ENCODE measurements around the gene IPP. TPM values are rescaled to one million over a fixed set of nuclear protein-coding genes. Genes with fewer than 3 reads are reported as not detected.

The IPP gene
- total RNA-seq, result 13.7 and 16.0 TPM in 2 replicates

DNA sequence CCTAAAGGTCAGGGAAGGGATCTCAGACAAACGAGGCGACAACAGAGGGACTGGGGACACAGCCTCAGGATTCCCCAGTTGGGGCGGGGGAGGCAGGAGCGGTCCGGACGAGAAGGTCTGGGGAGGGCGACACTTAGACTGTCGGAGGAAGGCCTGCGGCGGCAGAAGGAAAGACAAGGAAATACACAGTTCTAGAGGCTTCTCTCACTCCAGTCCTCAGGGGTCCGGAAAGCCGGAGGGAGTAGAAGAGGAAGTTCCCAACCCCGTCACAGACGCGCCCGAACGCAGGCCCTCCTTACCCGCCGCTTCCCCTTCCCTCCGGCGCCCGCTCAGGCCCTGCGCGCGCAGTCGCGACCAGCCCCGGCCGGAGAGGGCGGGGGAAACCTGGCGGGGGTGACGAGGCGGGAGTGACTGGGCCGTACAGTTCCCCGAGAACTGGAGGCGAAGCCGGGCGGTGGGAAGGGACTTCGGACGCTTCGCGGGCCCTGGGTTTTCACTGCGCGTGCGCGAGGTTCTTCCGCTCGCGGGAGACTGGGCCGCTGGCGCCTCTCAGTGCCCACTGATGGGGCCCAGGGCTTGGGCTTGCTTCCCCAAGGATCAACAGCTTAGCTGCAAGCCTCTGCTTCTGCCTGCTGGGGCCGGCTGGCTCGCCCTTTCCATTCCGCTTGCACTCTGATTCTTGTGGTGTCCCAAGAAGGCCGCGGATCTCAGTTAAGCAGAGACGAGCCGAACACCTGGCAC is at the start of gene IPP:
IPP (minus strand) TSS at position 356 of the 741 bp plus-strand sequence. CDS start 4,242 bp downstream, outside the sequence.

DNA sequence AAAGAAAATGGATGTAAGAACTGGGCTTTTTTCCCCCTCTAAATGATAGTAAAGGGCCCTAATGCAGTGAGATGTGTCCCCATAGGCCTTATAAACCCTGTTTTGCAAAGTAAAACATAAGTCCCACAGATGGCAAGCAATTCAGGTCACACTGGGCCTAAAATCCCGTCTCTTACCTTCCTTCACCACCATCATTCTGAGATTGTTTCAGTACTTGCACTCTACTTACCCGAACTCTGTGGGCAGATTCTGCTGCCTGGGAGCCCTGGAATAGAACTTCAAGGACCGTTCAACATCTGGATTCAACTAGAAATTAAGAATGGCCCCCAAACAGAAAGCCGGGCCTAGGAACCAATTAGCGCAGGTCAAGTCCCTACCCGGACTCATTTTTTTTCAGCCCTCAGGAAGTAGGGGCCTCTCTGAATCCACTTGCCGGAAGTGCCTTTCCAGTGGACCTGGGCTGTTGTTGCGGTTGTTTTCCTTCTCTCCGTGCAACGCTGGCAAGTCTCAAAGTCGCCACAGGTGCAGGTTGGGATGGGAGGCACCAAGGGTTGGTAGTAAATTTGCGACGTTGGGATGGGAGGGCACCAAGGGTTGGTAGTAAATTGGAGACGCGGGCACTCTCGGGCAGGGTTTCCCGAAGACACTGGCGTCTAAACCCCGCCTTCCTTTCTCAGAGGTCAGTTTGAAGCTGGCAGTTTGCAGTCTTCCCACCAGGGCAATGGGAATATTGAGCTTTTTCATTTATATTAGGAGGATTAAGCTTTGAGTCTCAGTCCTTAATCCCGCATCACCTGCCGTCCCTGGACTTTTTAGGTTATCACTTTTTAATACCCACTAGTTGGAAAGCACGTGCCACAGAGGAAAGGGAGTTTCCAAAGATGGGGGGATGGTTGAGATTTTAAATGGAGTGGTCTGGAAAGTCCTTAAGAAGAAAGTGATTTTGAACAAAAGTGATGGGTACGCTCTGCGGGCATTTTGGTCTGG is 62.4 kb downstream of the IPP start, which contains the start of gene TMEM69:
TMEM69 (plus strand) TSS at position 428 of the 987 bp plus-strand sequence. CDS start 2,888 bp downstream, outside the sequence.

DNA sequence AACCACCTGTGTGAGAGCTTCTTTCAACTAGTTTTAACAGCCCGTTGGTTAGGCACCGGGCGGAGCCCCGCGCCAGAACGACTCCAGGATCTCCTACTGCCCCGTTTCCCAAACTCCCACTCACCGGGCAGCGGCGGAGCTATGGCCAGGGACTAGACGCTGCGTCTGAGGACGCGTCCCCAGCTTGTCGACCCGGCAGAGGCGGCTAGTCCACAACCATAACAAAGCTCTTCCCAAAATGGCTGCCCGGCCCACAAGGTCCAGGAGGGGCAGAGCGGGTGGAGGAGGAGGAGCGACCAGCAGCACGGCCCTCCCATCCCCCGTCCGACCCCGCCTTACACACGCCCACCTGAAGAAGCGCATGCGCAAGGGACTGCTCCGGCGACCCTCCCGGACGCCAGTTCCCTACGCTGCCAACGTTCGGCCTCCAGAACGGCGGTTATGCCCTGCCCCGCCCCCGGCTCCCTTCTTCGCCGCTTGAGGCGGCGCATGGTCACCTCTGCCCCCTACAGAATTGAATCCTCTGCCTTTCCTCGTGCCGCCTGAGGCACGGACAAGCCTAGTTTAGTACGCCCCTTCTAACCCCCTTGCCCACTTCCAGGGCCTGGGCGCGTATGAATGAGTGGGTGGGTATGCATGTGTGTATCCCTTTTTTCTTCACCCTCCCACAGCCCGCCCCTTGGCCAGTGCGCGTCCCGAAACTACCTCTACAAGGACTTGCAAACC is 64.0 kb downstream of the IPP start, which contains the start of gene GPBP1L1:
GPBP1L1 (minus strand) TSS at position 246 of the 726 bp plus-strand sequence. CDS start 27,446 bp downstream, outside the sequence.

Other genes with a start within 250 kb of the IPP start
- 350 and 387 TPM in 2 replicates for gene PRDX1, start 228.8 kb downstream of the IPP start, total RNA-seq
- 113 and 120 TPM in 2 replicates for gene AKR1A1, start 199.8 kb downstream of the IPP start, total RNA-seq
- gene NASP, start 166.6 kb downstream of the IPP start, total RNA-seq, result 15.3 and 23.1 TPM in 2 replicates
- 1.0 and 1.2 TPM in 2 replicates for gene CCDC17, start 126.6 kb downstream of the IPP start, total RNA-seq
- 72.1 and 80.4 TPM in 2 replicates for gene GPBP1L1, start 64.1 kb downstream of the IPP start, total RNA-seq
- gene TMEM69, start 62.5 kb downstream of the IPP start, total RNA-seq, result 7.6 and 10.5 TPM in 2 replicates
- 29.3 and 46.8 TPM in 2 replicates for gene MAST2, start 53.0 kb upstream of the IPP start, total RNA-seq